ENCODE data around the gene MOCS3. TPM values are rescaled to one million over a fixed set of nuclear protein-coding genes. Genes with fewer than 3 reads are reported as not detected.

Gene MOCS3
- total and polyA plus RNA-seq, 2 of the 13 experiments (the other 11 are each of a cell fraction or from before 2014, with no cell fraction given): 3.7 to 8.4 TPM

GRCh38 chr20:50981714-50982048 lies 23.1 kb downstream of the MOCS3 start (continued):
- TF ChIP-seq ZFAT (CRISPR knock-in tag; conservative IDR thresholded peaks at IDR 0.05) (0 out of 2 replicates have a peak, but pooled peaks have one; percentile 14), GABPB1 (CRISPR knock-in tag; IDR thresholded peaks at IDR 0.05) (no peak), PRDM4 (CRISPR knock-in tag; IDR thresholded peaks at IDR 0.05; ENCODE audit: borderline replicate concordance) (no peak), ASH2L (IDR thresholded peaks at IDR 0.05; ENCODE audit: insufficient read length, low read depth, low read length) (no peak), TFDP2 (CRISPR knock-in tag; IDR thresholded peaks at IDR 0.05) (no peak), ZNF160 (CRISPR knock-in tag; IDR thresholded peaks at IDR 0.05) (no peak), RAD21 (CRISPR knock-in tag; IDR thresholded peaks at IDR 0.05) (0 out of 2 replicates have a peak, but pooled peaks have one; percentile 5), HNRNPH1 (optimal IDR thresholded peaks at IDR 0.05; ENCODE audit: low read depth, low read length) (no peak), ATF4 (CRISPR knock-in tag; IDR thresholded peaks at IDR 0.05) (no peak), JARID2 (CRISPR knock-in tag; IDR thresholded peaks at IDR 0.05; ENCODE audit: insufficient replicate concordance) (no peak), ZFP62 (CRISPR knock-in tag; IDR thresholded peaks at IDR 0.05) (no peak), CREB3 (CRISPR knock-in tag; IDR thresholded peaks at IDR 0.05) (no peak), PRMT3 (CRISPR knock-in tag; IDR thresholded peaks at IDR 0.05; ENCODE audit: borderline replicate concordance, low read depth) (no peak)

Measured in HepG2 (cell line).